Measurements from ENCODE around the gene CDK17. TPM values are rescaled to one million over a fixed set of nuclear protein-coding genes. Genes with fewer than 3 reads are reported as not detected.

CDK17 gene
- total and polyA plus RNA-seq, 2 donors from 2014 or later: 6.6 to 35.7 TPM

GRCh38 chr12:96294831-96295230 lies 105.4 kb downstream of the CDK17 start:
- H3K9me3 ChIP-seq (ENCODE audit: control insufficient read depth in 2 of 3, insufficient read depth in 1 of 3, low read length in 3 of 3): no peaks in the 10 kb centered on the region
- intact Hi-C loops (cut with DNase I): no loop called here
- H3K27me3 ChIP-seq (ENCODE audit: control insufficient read depth, insufficient read depth, low read length): no peaks in the 10 kb centered on the region
- no peak overlapping the region for H3K9ac ChIP-seq (ENCODE audit: low read length in 3 of 3)
- DNase-seq (no peak), FAIRE-seq (no peak)
- no peaks in the 10 kb centered on the region for H3K4me1 ChIP-seq (ENCODE audit: control insufficient read depth in 2 of 3, insufficient read depth in 2 of 3, low read depth in 1 of 3, low read length in 3 of 3)
- no peak overlapping the region for H3K27ac ChIP-seq (ENCODE audit: low read depth in 2 of 2, low read length in 2 of 2)
- TF ChIP-seq, protein P1, sequence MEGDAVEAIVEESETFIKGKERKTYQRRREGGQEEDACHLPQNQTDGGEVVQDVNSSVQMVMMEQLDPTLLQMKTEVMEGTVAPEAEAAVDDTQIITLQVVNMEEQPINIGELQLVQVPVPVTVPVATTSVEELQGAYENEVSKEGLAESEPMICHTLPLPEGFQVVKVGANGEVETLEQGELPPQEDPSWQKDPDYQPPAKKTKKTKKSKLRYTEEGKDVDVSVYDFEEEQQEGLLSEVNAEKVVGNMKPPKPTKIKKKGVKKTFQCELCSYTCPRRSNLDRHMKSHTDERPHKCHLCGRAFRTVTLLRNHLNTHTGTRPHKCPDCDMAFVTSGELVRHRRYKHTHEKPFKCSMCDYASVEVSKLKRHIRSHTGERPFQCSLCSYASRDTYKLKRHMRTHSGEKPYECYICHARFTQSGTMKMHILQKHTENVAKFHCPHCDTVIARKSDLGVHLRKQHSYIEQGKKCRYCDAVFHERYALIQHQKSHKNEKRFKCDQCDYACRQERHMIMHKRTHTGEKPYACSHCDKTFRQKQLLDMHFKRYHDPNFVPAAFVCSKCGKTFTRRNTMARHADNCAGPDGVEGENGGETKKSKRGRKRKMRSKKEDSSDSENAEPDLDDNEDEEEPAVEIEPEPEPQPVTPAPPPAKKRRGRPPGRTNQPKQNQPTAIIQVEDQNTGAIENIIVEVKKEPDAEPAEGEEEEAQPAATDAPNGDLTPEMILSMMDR (IDR thresholded peaks at IDR 0.05; ENCODE audit: borderline replicate concordance, extremely low read depth, insufficient read depth): no peak
- H3K4me3 ChIP-seq (ENCODE audit: low read length in 3 of 3): no peak overlapping the region
- peaks cover 2 to 8% (median 2%) of the 10 kb centered on the region in 3 donors for H3K36me3 ChIP-seq (ENCODE audit: control insufficient read depth in 2 of 3, insufficient read depth in 3 of 3, low read length in 3 of 3)

- no peak overlapping the region for H3K9ac ChIP-seq (ENCODE audit: low read length in 3 of 3)
- H3K4me1 ChIP-seq (ENCODE audit: control insufficient read depth in 2 of 3, insufficient read depth in 2 of 3, low read depth in 1 of 3, low read length in 3 of 3): no peaks in the 10 kb centered on the region
- peaks cover 5 to 14% (median 9%) of the 10 kb centered on the region in 3 donors for H3K36me3 ChIP-seq (ENCODE audit: control insufficient read depth in 2 of 3, insufficient read depth in 3 of 3, low read length in 3 of 3)
- TF ChIP-seq, protein P1 (IDR thresholded peaks at IDR 0.05; ENCODE audit: borderline replicate concordance, extremely low read depth, insufficient read depth): no peak
- no peaks in the 10 kb centered on the region for H3K9me3 ChIP-seq (ENCODE audit: control insufficient read depth in 2 of 3, insufficient read depth in 1 of 3, low read length in 3 of 3)
- H3K4me3 ChIP-seq (ENCODE audit: low read length in 3 of 3): no peak overlapping the region
- DNase-seq (no peak), FAIRE-seq (no peak)
- H3K27ac ChIP-seq (ENCODE audit: low read depth in 2 of 2, low read length in 2 of 2): no peak overlapping the region
- H3K27me3 ChIP-seq (ENCODE audit: control insufficient read depth, insufficient read depth, low read length): no peaks in the 10 kb centered on the region
- intact Hi-C loops (cut with DNase I): no loop called here
These were observed 107.1 kb downstream of the CDK17 start for GRCh38 chr12:96293093-96293492.

DNA sequence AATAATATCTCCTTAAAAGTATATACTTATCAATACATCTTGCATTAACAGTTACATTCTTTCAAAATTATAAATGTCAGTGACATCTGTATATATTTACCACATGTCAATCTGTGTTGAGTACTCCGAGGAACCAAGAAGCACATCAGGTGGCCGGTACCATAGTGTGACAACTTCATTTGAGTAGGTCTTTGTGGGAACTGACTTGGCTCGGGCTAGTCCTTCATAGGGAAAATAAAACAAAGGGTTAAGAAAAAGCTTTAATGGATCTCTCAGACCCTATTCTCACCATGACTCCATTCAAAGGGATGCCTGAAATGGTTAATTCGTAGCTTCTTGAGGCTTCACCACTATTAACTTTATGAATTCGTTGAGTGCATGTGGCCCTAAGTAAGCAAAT lies 111.2 kb downstream of the CDK17 start:
- no peak overlapping the region for H3K4me3 ChIP-seq (ENCODE audit: low read length in 3 of 3)
- DNase-seq (no peak), FAIRE-seq (no peak)
- H3K4me1 ChIP-seq (ENCODE audit: control insufficient read depth in 2 of 3, insufficient read depth in 2 of 3, low read depth in 1 of 3, low read length in 3 of 3): no peaks in the 10 kb centered on the region
- intact Hi-C loops (cut with DNase I): no loop called here
- H3K36me3 ChIP-seq (ENCODE audit: control insufficient read depth in 2 of 3, insufficient read depth in 3 of 3, low read length in 3 of 3): peaks cover 8 to 18% (median 10%) of the 10 kb centered on the region in 3 donors
- no peak overlapping the region for H3K27ac ChIP-seq (ENCODE audit: low read depth in 2 of 2, low read length in 2 of 2)
- no peak overlapping the region for H3K9ac ChIP-seq (ENCODE audit: low read length in 3 of 3)
- no peaks in the 10 kb centered on the region for H3K27me3 ChIP-seq (ENCODE audit: control insufficient read depth, insufficient read depth, low read length)
- no peaks in the 10 kb centered on the region for H3K9me3 ChIP-seq (ENCODE audit: control insufficient read depth in 2 of 3, insufficient read depth in 1 of 3, low read length in 3 of 3)
- TF ChIP-seq, protein P1 (IDR thresholded peaks at IDR 0.05; ENCODE audit: borderline replicate concordance, extremely low read depth, insufficient read depth): no peak

DNA sequence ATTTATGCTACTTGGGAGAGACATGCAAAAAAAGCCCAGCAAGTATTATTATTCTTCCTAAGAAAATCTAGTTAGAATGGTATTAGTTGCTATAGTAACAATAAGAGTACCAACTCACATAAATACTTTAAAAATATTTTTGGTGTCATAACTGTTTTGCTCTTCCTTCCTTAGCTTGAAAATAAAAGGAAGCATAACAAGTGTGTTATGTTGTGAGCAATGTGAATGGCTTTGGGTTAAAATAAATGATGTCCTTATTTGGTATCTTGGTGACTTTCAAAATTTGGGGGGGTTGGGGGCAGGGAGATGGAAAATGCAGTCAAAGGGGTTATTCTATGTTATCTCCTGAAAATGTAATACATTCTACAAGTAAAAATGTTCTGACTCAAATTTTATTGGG lies 115.1 kb downstream of the CDK17 start:
- Histone ChIP-seq H3K9ac (ENCODE audit: low read length in 3 of 3) (no peak overlapping the region), H3K27me3 (ENCODE audit: control insufficient read depth, insufficient read depth, low read length) (no peaks in the 10 kb centered on the region), H3K4me3 (ENCODE audit: low read length in 3 of 3) (no peak overlapping the region), H3K36me3 (ENCODE audit: control insufficient read depth in 2 of 3, insufficient read depth in 3 of 3, low read length in 3 of 3) (peaks cover 10 to 33% (median 24%) of the 10 kb centered on the region in 3 donors), H3K4me1 (ENCODE audit: control insufficient read depth in 2 of 3, insufficient read depth in 2 of 3, low read depth in 1 of 3, low read length in 3 of 3) (no peaks in the 10 kb centered on the region), H3K27ac (ENCODE audit: low read depth in 2 of 2, low read length in 2 of 2) (no peak overlapping the region), H3K9me3 (ENCODE audit: control insufficient read depth in 2 of 3, insufficient read depth in 1 of 3, low read length in 3 of 3) (no peaks in the 10 kb centered on the region)
- FAIRE-seq (no peak), DNase-seq (no peak)
- TF ChIP-seq, protein P1 (IDR thresholded peaks at IDR 0.05; ENCODE audit: borderline replicate concordance, extremely low read depth, insufficient read depth): no peak
- intact Hi-C loops (cut with DNase I): no loop called here
